GM19193 (cell line): ENCODE data around the gene EP400.
A peak's percentile ranks its signal among the peaks of the same experiment; 100 is the strongest.

Experiments
- POLR2A ChIP-seq: IDR thresholded peaks from 4 replicates; pipeline ENCODE4 v1.6.1; 2011; ENCODE audit not compliant: insufficient read depth, insufficient read length; ENCODE audit errors: extremely low read depth

The EP400 gene

GRCh38 chr12:132079200-132079599 lies 129.5 kb downstream of the EP400 start:
- no peak for TF ChIP-seq POLR2A

DNA sequence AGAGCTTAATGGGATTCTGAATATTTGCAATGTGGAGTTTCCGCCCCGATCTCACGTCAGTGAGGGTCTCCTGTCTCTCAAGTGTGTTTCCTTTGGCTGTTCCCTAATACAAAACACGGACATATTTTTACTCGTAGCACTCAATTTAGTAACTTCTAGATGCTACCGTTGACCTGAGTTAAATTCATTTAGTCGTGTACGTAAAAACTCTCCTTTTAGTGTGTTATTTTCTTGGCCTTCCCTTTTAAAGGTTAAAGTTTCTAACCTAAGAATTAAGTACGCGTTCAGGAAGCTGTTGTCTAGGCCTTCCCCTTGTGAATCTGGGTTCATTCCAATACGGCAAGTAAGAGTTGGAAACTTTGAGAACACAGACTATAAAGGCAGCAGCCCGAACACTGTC lies 130.0 kb downstream of the EP400 start:
- no peak for TF ChIP-seq POLR2A

DNA sequence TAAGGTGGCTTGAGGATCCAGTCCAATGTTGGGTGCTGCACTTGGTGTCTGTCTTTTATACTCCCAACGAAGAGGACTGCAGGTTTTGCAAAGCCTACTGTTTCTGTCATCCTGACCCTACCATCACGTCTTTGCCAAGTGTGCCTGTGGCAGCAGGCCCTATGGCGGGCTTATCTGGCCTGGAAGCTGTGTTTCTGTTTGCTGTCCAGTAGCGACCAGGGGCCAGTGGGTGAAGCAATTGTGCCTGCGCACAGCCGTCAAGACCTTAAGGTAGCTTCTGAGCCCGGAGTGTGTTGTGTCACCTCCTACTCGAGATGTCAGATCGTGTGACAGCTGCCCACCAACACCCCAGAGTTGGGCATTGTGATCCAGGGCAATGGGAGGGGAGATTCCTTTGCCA lies 131.7 kb downstream of the EP400 start:
- TF ChIP-seq POLR2A: peak; percentile 6

DNA sequence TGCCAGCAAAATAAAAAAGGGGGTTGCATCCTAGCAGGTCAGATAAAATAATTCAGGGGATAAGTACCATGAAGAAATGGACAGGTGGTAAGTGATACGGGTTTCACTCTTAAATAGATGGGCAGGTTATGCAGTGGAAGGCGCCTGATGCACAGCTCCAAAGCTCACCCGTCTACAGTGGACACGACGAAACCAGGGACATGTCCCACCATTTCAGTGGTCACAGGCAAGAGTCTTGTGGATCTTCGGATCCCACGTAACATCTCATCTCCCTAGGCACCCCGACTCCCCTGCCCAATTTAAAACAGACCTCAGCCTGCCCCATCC lies 133.8 kb downstream of the EP400 start:
- no peak for TF ChIP-seq POLR2A

- TF ChIP-seq POLR2A: peak; percentile 90
Observed at GRCh38 chr12:132083941-132084620, 134.3 kb downstream of the EP400 start.

GRCh38 chr12:132084621-132085290 lies 135.0 kb downstream of the EP400 start:
- TF ChIP-seq POLR2A: peak; percentile 48

GRCh38 chr12:132085291-132085635 lies 135.5 kb downstream of the EP400 start:
- no peak for TF ChIP-seq POLR2A

GRCh38 chr12:132089407-132089910 lies 139.7 kb downstream of the EP400 start:
- no peak for TF ChIP-seq POLR2A

DNA sequence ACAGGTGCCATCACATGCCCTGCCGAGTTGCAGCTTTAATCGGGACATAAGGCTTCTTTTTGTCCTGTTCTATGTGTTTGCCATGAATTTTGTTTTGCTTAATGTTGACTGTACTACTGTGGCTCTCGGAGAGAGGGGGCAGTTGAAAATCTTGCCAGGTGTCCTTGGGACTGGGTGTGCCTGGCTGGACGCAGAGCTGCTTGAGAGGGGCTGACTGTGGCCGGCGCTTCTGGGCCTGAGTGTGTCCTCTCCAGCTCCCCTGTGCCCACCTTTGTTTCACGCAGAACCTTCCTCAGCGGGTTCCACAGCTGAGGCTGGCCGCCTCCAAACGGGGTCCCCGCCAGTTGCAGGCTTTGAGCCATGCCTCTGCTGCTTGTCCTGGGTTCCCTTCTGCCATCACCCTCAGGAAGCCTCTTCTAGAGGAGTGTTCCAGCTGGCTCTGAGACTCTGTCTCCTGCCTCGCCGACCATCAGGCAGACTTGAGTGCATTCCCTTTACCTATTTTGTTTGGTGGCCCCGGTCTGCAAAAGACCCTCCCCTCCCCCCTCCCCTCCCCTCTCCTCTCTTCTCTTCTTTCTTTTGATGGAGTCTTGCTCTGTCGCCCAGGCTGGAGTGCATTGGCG lies 144.6 kb downstream of the EP400 start:
- TF ChIP-seq POLR2A: no peak

DNA sequence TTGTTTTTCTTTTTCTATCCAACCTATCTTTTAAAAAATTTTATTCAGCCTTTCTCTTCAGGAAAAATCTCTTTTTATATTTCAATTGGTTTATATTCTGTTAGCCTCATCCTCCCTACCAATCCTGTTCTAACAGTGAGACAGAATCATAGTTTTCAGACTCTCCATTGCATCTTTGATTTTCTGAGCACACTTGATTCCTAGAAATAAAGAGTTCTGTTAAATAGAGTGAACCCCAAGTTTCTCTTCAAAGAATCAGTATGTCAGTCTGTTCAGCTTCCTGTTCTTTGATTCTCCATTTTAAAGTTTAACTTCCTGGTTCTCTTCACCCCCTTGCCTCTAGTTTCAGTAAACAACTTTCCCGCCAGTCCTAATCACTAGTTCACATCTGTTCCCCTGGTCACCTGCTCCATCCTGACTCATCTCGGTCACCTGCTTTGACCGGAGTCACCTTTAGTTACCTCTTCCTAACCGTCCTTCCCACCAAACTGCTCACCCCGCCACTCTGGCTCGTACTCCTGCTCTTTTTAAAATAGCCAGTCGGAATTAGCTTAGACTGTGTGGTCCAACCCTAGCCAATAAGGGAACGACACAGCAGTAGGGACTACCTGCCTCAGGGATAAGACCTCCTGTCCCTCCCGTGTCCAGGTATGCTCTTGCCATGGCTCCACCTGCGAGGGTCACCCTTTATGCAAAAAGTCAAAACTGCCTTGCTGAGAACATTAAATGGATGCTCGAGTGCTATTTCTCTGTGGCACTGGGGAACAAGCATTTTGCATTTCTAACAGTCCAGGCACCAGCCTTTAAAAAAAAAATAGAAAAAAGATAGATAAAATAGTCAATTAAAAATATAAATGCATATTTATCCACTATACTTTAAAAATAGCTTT lies 146.0 kb downstream of the EP400 start:
- TF ChIP-seq POLR2A: no peak

DNA sequence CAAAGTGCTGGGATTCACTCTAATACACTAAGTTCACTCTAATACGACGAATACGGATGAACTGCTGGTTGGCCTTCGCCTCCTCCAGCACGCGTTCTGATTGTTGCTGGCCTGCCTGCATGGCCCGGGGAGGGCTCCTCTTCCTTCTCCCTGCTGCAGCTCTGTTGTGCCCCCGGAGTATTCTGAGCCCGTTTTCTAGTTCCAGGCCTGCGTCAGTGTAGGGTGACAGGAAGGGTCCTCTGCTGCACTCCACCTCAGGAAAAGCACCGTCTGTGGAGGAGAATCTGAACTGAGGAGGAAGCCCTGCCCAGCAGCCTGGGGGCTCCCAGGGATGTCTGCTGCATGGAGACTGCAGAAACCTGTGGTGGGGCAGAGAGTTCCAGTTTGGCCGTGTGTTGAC lies 150.0 kb downstream of the EP400 start:
- TF ChIP-seq POLR2A: no peak

GRCh38 chr12:132100306-132101065 lies 150.7 kb downstream of the EP400 start:
- TF ChIP-seq POLR2A: no peak

DNA sequence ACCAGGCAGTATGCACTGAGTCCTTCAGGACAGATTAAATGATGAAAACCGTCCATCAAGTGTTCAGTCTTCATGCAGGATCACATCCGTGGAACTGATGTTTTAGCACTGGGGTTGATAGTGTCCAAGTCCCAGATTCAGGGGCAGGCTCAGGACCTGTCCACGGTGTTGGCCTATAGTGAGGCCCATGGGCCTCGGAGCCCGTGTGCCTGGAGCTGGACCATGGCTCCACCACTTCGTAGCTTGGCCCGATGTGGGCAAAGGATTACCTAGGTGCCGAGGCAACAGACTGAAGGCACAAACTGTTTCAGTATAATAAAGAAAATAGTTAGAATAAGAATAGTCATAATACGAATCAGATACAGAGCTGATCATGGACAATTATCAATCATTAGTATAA lies 152.6 kb downstream of the EP400 start:
- TF ChIP-seq POLR2A: no peak

- no peak for TF ChIP-seq POLR2A
Observed at GRCh38 chr12:132103542-132104308, 154.0 kb downstream of the EP400 start.
